Panc1 (cell line): Measurements from ENCODE around the gene TOM1L1.

Experiments
- CTCF ChIP-seq: fragments of 450-650 bp; IDR thresholded peaks from 2 replicates; pipeline ENCODE4 v1.5.1; 2017; ENCODE audit warnings: mild to moderate bottlenecking
- POLR2AphosphoS5 ChIP-seq: IDR thresholded peaks from 2 replicates; pipeline ENCODE4 v1.6.1; 2012; ENCODE audit warnings: mild to moderate bottlenecking, low read depth, low read length, moderate library complexity
- REST ChIP-seq, 2 experiments: IDR thresholded peaks; 2 replicates each; pipeline ENCODE4 v1.6.1; 2011 to 2012; ENCODE audit warnings: low read depth in 2 of 2, control low read depth in 1 of 2, low read length in 1 of 2, mild to moderate bottlenecking in 1 of 2, moderate library complexity in 1 of 2; ENCODE audit not compliant: insufficient read depth in 1 of 2
- SIN3A ChIP-seq: IDR thresholded peaks from 2 replicates; pipeline ENCODE4 v1.6.1; 2012; ENCODE audit warnings: low read depth, mild to moderate bottlenecking, low read length, moderate library complexity, borderline replicate concordance; ENCODE audit not compliant: insufficient read depth
- TCF7L2 ChIP-seq: IDR thresholded peaks from 2 replicates; pipeline ENCODE4 v1.6.1; 2011; ENCODE audit warnings: mild to moderate bottlenecking, low read depth, low read length, inconsistent platforms

GRCh38 chr17:54882950-54883349 is 17.7 kb upstream of the TOM1L1 start:
- TF ChIP-seq CTCF, result no peak
- TF ChIP-seq POLR2AphosphoS5, result no peak
- no peak for TF ChIP-seq REST (IDR thresholded peaks at IDR 0.05; ENCODE audit: insufficient read depth in 1 of 2, low read depth in 2 of 2, low read length in 1 of 2)
- no peak for TF ChIP-seq SIN3A
- TF ChIP-seq TCF7L2, result no peak
